ENCODE measurements around the gene TMEM209.
"Not testable (repeated sequence)": the region's sequence is repeated elsewhere in the genome, so short reads cannot be mapped to it uniquely, and the experiment has no call there.

Gene TMEM209

DNA sequence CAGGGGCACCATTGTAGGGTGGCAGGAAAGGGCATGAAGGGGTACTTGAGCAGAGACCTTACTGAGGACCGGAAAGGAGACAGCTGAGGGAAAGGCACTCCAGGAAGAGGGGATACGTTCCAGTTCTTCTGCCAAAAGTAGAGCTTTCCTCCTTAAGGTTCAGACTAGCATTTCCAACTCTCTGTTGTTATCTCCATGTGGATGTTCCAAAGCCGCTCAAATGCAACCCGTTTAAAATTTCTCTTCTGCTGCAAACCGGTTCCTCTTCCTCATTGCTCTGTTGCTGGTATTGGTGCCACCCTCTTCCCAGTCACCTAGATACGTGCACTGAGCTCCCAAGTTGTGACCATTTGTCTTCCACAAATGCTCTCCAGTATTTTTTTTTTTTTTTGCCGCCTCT is 47.5 kb downstream of the TMEM209 start:
- DNase-seq: no peak

- DNase-seq: no peak
Measured at GRCh38 chr7:130156140-130156539, 49.1 kb downstream of the TMEM209 start.

DNA sequence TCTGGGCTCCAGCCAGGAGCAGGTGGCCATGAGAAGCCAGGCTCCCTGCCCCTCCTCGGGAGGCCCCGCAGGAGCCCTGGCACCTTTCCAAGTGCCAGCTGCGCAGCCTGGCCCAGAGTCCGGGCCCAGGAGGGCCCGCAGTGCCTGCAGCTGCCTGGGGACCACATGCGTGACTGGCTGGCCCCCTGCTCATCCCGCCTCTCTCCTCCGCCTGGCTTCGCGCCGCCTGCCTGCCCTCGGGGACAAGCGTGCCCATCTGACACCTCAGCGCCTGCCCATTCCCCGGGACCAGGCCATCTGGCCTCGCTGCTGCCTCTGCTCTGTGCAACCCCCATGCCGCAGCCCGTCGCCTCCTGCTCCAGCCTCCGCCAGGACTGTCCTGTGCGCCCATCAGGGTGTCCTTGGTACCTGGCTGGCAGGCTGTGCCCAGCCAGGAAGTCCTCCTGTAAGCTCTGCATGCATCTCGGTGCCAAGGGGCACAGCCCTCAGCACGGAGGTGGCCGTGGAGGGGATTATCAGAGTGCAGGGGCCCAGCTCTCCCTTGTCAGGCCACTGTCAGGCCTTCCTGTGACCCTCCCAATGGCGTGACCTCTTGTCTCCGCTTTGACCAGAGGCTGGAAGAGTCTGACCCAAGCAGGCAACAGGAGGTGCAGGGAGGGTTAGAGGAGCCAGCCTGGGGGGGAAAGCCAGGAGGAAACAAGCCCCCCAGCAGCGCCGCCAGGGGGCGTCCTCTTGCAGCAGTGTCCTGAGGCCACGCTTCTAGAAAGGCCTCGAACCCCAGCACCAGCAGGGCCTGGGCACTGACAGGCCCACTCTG is 50.5 kb downstream of the TMEM209 start:
- no peak for DNase-seq

DNA sequence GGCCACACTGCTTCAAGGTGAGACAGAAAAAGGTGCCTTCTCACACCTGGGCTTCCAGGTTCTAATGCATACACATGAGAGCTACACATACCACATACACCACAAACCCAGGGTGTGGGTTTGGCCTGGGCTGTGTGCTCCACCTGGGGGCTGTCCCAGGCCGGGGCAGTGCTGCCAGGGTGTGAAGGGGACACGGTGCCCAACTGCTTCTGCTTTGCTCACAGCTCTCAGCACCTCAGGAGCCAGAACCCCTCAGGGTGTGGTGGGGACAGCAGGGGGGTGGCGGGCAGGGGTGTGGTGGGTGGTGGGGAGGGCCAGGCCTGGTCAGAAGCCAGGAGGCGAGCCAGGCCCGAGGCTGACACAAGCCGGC is 51.1 kb downstream of the TMEM209 start:
- DNase-seq: no peak

GRCh38 chr7:130153211-130153908 is 51.8 kb downstream of the TMEM209 start:
- no peak for DNase-seq

- DNase-seq: no peak
Measured at GRCh38 chr7:130152493-130153210, 52.6 kb downstream of the TMEM209 start.

GRCh38 chr7:130151591-130152492 is 53.4 kb downstream of the TMEM209 start:
- peak in 4 of 6 experiments; percentile 15 to 47 (median 30) for DNase-seq

DNA sequence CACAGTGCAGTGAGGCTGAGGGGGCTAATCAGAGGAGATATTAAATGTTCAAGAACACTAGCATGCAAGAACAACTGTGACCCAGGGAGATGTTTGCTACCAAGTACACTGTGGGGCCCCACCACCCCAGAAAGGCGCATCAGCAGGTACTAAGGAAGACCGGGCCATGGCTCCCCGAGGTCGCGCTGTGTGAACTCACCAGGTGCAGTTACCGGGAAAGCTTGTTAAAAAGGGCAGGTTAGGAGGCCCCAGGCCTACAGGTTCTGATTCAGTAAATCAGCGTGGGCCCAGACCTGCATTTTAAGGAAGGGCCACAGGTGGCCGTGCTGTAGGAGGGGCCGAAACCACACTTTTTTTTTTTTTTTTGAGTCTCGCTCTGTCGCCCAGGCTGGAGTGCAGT is 54.6 kb downstream of the TMEM209 start:
- DNase-seq: no peak

DNA sequence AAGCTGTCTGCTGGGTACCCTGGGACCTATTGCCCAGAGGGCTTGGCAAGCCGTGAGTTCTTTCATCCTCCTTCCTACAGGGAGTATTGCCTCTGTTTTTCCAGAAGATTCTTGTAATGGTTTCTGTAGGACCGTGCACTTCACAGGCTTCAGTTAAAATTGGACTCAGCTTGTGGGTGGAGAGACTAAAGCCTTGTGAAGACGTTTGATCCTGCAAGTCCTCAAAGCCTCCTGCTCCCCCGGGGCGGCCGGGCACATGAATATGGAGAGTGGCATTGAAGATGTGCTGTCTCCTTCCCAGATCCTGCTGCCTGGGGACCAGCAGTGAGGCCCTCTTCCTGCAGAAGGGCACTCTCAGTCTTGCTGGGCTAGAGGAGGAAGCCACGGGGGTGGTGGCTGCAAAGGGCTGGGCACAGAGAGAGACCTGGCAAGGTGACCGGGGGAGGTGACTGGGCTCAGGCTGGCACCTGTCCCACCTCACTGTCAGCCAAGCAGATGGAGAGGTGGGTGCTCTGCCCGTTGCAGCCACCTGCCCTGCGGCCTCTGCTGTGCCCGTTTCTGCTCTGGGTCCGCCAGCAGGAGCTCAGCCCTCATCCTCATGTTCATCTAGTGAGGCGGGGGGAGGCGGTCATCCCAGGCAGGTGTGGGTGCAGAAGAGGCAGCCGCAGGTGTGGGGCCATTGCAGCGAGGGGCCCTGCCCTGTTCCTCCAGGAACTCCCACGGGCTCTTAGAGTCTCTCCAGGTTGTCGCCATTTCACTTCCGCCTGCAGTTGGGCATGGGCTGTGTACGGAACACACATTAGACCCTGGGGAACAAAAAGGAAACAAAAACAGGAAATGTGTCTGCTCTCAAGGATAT is 55.7 kb downstream of the TMEM209 start:
- no peak for DNase-seq

- DNase-seq: no peak
Measured at GRCh38 chr7:130148561-130148960, 56.6 kb downstream of the TMEM209 start.

GRCh38 chr7:130147710-130148325 is 57.4 kb downstream of the TMEM209 start:
- DNase-seq: no peak

DNA sequence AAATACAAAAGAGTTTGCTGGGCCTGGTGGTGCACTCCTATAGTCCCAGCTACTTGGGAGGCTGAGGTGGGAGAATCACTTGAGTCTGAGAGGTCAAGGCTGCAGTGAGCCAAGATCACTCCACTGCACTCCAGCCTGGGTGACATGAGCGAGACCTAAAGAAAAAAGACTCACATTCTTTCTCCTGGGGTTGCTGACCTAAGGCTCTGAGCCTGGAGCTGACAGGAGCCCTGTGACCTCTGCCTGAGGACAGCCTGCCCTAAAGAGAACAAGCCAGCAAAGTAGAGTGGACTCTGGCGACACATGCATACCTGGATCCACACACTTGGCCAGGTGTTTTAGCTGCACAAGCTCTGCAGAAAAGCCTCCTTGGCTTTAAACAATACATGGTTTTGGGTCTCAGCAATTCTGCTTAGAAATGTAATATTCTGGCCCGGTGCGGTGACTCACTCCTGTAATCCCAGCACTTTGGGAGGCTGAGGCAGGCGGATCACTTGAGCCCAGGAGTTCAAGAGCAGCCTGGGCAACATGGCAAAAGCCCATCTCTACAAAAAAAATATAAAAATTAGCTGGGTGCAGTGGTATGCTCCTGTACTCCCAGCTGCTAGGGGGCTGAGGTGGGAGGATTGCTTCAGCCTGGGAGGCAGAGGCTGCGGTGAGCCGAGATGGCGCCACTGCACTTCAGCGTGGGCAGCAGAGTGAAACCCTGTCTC is 58.4 kb downstream of the TMEM209 start:
- no peak for DNase-seq

DNA sequence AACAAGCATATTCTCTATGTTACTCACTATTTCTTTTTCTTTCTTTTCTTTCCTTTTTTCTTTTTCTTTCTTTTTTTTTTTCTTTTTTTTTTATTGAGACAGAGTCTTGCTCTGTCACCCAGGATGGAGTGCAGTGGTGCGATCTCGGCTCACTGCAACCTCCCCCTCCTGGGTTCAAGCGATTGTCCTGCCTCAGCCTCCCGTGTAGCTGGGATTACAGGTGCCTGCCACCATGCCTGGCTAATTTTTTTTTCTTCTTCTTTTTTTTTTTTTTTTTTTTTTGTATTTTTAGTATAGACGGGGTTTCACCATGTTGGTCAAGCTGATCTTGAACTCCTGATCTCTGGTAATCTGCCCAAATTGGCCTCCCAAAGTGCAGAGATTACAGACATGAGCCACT is 59.1 kb downstream of the TMEM209 start:
- DNase-seq: not testable (repeated sequence)

DNA sequence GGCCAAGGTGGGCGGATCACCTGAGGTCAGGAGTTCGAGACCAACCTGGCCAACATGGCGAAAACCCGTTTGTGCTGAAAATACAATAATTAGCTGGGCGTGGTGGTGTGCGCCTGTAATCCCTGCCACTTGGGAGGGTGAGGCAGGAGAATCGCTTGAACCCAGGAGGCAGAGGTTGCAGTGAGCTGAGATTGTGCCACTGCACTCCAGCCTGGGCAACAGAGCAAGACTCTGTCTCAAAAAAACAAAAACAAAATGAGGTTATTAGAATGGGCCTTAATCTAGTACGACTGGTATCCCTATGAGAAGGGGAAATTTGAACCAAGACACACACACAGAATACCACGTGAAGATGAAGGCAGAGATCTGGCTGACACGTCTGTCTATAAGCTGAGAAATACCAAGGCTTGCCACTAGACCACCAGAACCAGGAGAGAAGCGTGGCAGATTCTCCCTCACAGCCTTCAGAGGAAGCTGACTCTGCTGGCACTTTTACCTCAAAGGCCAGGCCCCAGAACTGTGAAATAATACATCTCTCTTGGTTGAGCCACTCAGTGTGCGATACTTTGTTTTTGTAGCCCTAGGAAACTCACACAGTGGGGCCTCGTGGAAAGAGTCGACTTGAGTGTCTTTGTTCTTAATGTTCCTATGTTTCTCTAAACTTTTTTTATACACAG is 59.6 kb downstream of the TMEM209 start:
- no peak for DNase-seq

DNA sequence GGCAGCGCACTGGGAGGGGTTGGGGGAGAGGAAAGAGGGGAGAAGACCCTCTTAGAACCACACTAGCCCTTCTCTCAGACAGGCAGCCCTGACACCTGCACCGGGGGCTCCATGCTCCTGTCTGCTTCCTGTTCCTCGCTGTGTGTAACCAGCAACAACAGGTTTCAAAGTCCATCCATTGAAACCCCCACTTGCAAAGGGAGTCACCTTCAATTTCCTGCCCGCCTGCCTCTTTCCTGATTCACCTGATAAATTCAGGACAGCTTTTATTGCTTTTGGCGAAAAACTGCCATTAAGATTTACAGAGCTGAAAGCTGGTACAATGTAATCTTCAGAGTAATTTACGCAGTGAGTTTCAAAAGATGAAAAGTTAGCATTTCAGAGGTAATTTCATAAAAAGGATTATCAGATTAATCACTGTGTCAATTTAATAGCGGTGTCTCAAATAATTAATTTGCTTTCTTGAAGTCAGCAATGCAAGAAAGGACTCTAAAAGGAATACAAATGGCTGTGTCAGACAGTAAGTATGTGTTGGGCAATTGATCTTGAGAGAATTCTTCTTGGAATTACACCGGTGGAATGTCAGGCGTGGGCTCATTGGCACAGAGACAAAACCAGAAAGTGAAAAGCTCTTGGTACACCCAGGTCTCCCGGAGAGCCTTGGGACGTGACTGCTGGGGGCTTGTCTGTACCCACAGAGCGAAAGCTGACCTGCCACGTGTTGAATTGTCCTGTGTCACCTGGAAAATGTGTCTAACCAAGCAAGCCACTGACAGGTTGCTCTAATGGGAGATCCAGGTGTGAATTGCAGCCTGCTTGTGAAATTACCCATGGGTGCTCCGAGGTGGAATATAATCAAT is 60.7 kb downstream of the TMEM209 start:
- no peak for DNase-seq

- no peak for DNase-seq
Measured at GRCh38 chr7:130143986-130144311, 61.3 kb downstream of the TMEM209 start.

DNA sequence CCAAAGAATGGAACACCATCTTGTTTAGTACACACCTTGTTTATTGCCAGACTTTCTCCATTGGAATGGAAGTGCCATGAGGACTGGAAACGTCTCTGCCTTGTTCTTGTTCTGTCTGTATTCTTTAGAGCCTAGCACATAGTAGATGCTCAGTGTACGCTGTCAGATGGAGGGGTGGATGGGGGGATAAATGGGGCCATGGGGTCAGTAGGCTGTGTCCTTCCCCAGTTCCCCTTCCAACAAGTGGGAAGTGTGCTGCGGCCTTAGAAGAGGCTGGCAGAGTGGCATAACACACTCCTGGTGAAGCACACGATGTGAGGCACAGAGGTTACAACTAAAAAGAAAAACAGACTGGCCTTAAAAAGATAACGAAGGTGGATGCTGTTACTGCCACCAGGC is 61.9 kb downstream of the TMEM209 start:
- no peak for DNase-seq

GRCh38 chr7:130142654-130143333 is 62.4 kb downstream of the TMEM209 start:
- no peak for DNase-seq
